H1 (cell line): ENCODE data around the gene SMIM17.

Experiments used
- CEBPB ChIP-seq: IDR thresholded peaks from 2 replicates; pipeline ENCODE4 v1.6.1; 2012; ENCODE audit warnings: low read depth, low read length
- CTCF ChIP-seq, 3 experiments: IDR thresholded peaks; 1 replicate in 2 of 3; 2 replicates in 1 of 3; pipeline versions ENCODE4 v1.5.1 to v1.6.1; 2011; ENCODE audit warnings: low read length in 3 of 3, mild to moderate bottlenecking in 3 of 3, inconsistent platforms in 2 of 3, low read depth in 1 of 3, moderate library complexity in 1 of 3; ENCODE audit not compliant: insufficient read depth in 1 of 3; ENCODE audit errors: control extremely low read depth in 1 of 3
- EZH2 ChIP-seq: fragments of 200-600 bp; sonication (generic); IDR thresholded peaks from 2 replicates; pipeline ENCODE4 v1.7.1; 2012; ENCODE audit warnings: low read depth, mild to moderate bottlenecking, moderate library complexity, low read length, inconsistent platforms; ENCODE audit not compliant: severe bottlenecking
- POLR2A ChIP-seq, 2 experiments: IDR thresholded peaks; 1 replicate in 1 of 2; 2 replicates in 1 of 2; pipeline ENCODE4 v1.6.1; 2011; ENCODE audit warnings: low read depth in 2 of 2, low read length in 2 of 2, mild to moderate bottlenecking in 2 of 2; ENCODE audit errors: control extremely low read depth in 1 of 2
- POLR2AphosphoS5 ChIP-seq: IDR thresholded peaks from 2 replicates; pipeline ENCODE4 v1.6.1; 2011; ENCODE audit warnings: low read depth, low read length

- no peak for TF ChIP-seq EZH2
- TF ChIP-seq POLR2A (IDR thresholded peaks at IDR 0.05; ENCODE audit: control extremely low read depth in 1 of 2, low read depth in 2 of 2, low read length in 2 of 2), result no peak
- TF ChIP-seq CTCF (IDR thresholded peaks at IDR 0.05; ENCODE audit: control extremely low read depth in 1 of 3, insufficient read depth in 1 of 3, low read depth in 1 of 3, low read length in 3 of 3), result peak in 2 of 3 experiments; percentile 19 to 49; a peak in 2 of 4 replicates
- no peak for TF ChIP-seq CEBPB
- no peak for TF ChIP-seq POLR2AphosphoS5
Observed at GRCh38 chr19:56611288-56611687, 31.7 kb upstream of the SMIM17 start.
